GM10847 (cell line): Measurements from ENCODE around the gene KRTAP19-1.

Experiments
- POLR2A ChIP-seq: IDR thresholded peaks from 2 replicates; pipeline ENCODE4 v1.6.1; 2011; ENCODE audit not compliant: insufficient read length; ENCODE audit errors: extremely low read depth

Gene KRTAP19-1

GRCh38 chr21:30443226-30443625 is 36.9 kb downstream of the KRTAP19-1 start:
- no peak for TF ChIP-seq POLR2A

- no peak for TF ChIP-seq POLR2A
Observed at GRCh38 chr21:30439975-30440374, 40.2 kb downstream of the KRTAP19-1 start, which contains the start of gene KRTAP15-1. KRTAP15-1 (plus strand) TSS chr21:30440275; CDS start chr21:30440328, 53 bp downstream.

GRCh38 chr21:30437010-30437565 is 43.1 kb downstream of the KRTAP19-1 start:
- TF ChIP-seq POLR2A, result no peak

- TF ChIP-seq POLR2A, result no peak
Observed at GRCh38 chr21:30434033-30434631, 46.0 kb downstream of the KRTAP19-1 start.

- TF ChIP-seq POLR2A, result no peak
Observed at GRCh38 chr21:30430170-30430655, 50.0 kb downstream of the KRTAP19-1 start, which contains the start of gene KRTAP13-4. KRTAP13-4 (plus strand) TSS chr21:30430220; CDS start chr21:30430276, 56 bp downstream.
